22Rv1 (cell line): ENCODE measurements around the gene RER1.

ENCODE experiments used
- ZFX ChIP-seq: fragments of 450-650 bp; IDR thresholded peaks from 2 replicates; pipeline ENCODE4 v1.6.1; 2017; ENCODE audit warnings: antibody characterized with exemption, borderline replicate concordance
- TF ChIP-seq, protein P1 (sequence below): fragments of 450-650 bp; IDR thresholded peaks from 2 replicates; pipeline ENCODE4 v1.5.1; 2017; ENCODE audit warnings: mild to moderate bottlenecking

DNA sequence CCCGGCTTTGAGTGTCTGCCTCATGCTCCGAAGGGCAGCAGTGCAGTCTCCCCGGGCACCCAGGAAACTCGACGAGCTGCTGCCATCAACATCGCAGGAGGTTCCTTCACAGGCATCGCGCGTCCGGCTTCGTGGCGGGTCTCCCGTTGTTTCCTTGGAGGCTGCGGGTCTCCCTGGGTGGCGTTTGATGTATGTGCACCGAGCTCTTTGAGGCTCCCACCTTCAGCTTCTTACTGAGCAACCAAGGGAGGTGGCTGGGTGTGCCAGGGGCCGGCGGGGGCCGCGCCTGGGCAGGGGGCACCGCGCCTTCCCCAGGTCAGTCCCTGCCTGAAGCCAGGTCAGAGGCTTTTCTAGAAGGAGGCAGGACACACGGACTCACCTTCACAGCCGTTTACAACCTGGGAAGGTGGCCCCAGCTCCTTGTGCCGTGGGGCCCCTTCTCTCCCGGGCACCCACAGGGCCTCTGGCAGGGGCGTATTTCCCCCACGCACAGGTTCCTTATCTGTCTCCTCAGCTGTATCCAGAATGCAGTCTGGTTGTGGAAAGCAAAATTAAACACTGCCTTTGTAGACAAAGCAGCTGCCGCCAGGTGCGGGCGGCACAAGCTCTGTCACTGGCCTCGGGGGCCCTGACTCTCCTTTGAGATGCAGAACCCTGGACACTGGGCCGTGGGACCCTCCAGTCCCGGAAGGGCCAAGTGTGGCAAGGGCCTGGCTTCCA lies 42.5 kb downstream of the RER1 start:
- TF ChIP-seq, protein P1, sequence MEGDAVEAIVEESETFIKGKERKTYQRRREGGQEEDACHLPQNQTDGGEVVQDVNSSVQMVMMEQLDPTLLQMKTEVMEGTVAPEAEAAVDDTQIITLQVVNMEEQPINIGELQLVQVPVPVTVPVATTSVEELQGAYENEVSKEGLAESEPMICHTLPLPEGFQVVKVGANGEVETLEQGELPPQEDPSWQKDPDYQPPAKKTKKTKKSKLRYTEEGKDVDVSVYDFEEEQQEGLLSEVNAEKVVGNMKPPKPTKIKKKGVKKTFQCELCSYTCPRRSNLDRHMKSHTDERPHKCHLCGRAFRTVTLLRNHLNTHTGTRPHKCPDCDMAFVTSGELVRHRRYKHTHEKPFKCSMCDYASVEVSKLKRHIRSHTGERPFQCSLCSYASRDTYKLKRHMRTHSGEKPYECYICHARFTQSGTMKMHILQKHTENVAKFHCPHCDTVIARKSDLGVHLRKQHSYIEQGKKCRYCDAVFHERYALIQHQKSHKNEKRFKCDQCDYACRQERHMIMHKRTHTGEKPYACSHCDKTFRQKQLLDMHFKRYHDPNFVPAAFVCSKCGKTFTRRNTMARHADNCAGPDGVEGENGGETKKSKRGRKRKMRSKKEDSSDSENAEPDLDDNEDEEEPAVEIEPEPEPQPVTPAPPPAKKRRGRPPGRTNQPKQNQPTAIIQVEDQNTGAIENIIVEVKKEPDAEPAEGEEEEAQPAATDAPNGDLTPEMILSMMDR = no peak
- no peak for TF ChIP-seq ZFX
